Activated CD4-positive, alpha-beta T cell treated with anti-CD3 and anti-CD28 coated beads, Interleukin-2, amount 10 ng/mL, durations not matched to agents 24 days and 14 days (primary cell): Measurements from ENCODE around the gene BMPR1B. TPM values are rescaled to one million over a fixed set of nuclear protein-coding genes. Genes with fewer than 3 reads are reported as not detected.

Experiments used
- DNase-seq: peaks from one replicate; pipeline ENCODE4 v3.0.0; 2022
- H3K27ac Mint-ChIP-seq: one replicate; pipeline ENCODE4 v1.8.0; 2022; ENCODE audit warnings: mild to moderate bottlenecking, mixed read lengths
- H3K27me3 Mint-ChIP-seq: one replicate; pipeline ENCODE4 v1.8.0; 2022; ENCODE audit warnings: mixed read lengths
- H3K36me3 Mint-ChIP-seq: one replicate; pipeline ENCODE4 v1.8.0; 2022; ENCODE audit warnings: low read depth, mild to moderate bottlenecking, mixed read lengths
- H3K4me1 Mint-ChIP-seq: one replicate; pipeline ENCODE4 v1.8.0; 2021; ENCODE audit warnings: mixed read lengths
- H3K4me3 Mint-ChIP-seq: one replicate; pipeline ENCODE4 v1.8.0; 2022; ENCODE audit warnings: mild to moderate bottlenecking, moderate library complexity, mixed read lengths
- H3K9me3 Mint-ChIP-seq: one replicate; pipeline ENCODE4 v1.8.0; 2021; ENCODE audit warnings: mixed read lengths
- intact Hi-C: fragments of 100-400 bp; cut with micrococcal nuclease; formaldehyde crosslinking; loops from one replicate; pipeline ENCODE4 v1.15.1; 2023
- total RNA-seq: library from RNA; stranded (reverse); gene quantifications from 2 replicates; pipeline ENCODE4 v1.2.3, GENCODE V29; 2022

BMPR1B gene
- total RNA-seq, 1 donor from 2014 or later, result not detected

DNA sequence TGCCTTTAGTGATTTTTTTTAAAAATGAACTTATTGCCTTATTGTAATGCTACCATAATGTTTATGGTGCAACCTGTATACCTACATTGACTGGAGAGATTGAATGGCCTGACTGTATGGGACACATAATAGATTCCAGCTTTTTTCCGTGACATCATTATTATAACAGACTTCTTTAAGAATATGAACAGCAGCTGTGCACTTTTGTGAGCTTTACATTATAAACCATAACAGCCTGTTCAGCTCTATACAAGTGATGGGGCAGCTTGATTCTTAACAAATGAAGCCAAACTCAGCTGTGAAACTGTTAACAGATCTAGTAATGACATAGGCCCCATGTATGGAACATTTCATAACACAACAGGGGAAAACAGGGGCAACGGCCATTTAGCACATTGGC lies 187.0 kb downstream of the BMPR1B start:
- no peaks in the 10 kb centered on the region for H3K9me3 Mint-ChIP-seq
- H3K27ac Mint-ChIP-seq, result no peak overlapping the region
- no peaks in the 10 kb centered on the region for H3K27me3 Mint-ChIP-seq
- DNase-seq, result no peak
- no peak overlapping the region for H3K4me3 Mint-ChIP-seq
- no peaks in the 10 kb centered on the region for H3K36me3 Mint-ChIP-seq
- H3K4me1 Mint-ChIP-seq, result no peaks in the 10 kb centered on the region
- intact Hi-C loops, result no loop called here

DNA sequence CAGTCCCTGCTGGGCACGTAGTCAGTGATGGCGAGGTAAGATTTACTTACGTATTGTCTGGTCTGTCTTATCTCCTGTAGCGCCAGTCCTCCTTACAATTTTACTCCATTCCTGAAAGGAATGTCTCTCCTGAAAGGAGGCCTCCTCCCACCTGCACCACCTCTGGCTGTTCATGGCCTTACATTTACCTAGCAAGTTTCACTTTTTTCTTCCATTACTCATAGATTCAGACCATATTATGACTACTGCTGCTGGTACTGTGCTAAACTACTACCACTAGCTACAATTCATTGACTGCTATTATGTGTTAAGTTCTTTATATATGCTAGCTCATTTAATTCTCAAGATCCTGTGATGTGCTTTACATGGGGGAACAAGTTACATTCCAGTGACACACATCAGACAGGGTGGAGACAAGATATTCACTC lies 189.9 kb downstream of the BMPR1B start:
- H3K9me3 Mint-ChIP-seq, result no peaks in the 10 kb centered on the region
- intact Hi-C loops, result no loop called here
- H3K4me1 Mint-ChIP-seq, result no peaks in the 10 kb centered on the region
- no peaks in the 10 kb centered on the region for H3K36me3 Mint-ChIP-seq
- no peak overlapping the region for H3K4me3 Mint-ChIP-seq
- H3K27me3 Mint-ChIP-seq, result no peaks in the 10 kb centered on the region
- no peak overlapping the region for H3K27ac Mint-ChIP-seq
- no peak for DNase-seq

DNA sequence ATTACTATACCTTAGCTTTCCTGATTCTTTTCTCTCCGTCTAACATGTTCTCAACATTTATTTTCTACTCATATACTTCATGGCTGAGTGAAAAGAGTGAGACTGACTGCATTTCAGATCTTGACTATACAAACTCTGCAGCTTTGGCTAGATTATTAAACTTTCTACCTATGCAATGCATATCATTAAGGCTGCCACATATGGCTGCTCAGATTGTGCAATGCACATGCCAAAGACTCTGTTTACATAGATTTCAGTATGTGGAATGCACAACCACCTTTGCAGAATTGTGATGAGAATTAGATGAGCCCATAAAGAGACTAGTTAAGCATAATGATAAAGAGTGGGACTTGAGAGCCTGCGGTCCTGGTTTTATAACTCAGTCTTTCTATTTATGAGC lies 196.5 kb downstream of the BMPR1B start:
- no peaks in the 10 kb centered on the region for H3K27me3 Mint-ChIP-seq
- no peaks in the 10 kb centered on the region for H3K4me1 Mint-ChIP-seq
- intact Hi-C loops, result no loop called here
- H3K36me3 Mint-ChIP-seq, result no peaks in the 10 kb centered on the region
- peaks cover 5% of the 10 kb centered on the region for H3K9me3 Mint-ChIP-seq
- no peak overlapping the region for H3K27ac Mint-ChIP-seq
- no peak for DNase-seq
- no peak overlapping the region for H3K4me3 Mint-ChIP-seq

DNA sequence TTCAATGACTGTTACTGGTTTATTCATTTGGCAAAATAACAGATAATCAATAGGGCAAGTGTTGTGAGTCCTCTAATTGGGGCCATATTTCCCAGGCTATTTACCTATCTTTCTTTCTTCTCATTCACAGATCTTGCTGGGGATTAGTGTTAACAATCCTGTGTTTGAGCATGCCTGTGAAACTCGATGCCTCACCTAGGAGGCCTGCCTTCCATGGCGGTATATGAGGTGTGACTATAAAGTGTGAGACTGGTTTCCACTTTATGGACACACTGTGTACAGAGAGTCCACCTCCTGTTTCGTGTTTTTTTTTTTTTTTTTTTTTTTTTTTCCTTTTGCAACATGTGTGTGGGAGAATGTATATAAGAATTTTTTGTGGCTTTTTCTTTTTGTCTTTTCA lies 199.3 kb downstream of the BMPR1B start:
- Mint-ChIP-seq H3K4me1 (no peaks in the 10 kb centered on the region), H3K27ac (no peak overlapping the region), H3K9me3 (peaks cover 5% of the 10 kb centered on the region), H3K36me3 (no peaks in the 10 kb centered on the region), H3K4me3 (no peak overlapping the region), H3K27me3 (no peaks in the 10 kb centered on the region)
- intact Hi-C loops, result no loop called here
- no peak for DNase-seq

DNA sequence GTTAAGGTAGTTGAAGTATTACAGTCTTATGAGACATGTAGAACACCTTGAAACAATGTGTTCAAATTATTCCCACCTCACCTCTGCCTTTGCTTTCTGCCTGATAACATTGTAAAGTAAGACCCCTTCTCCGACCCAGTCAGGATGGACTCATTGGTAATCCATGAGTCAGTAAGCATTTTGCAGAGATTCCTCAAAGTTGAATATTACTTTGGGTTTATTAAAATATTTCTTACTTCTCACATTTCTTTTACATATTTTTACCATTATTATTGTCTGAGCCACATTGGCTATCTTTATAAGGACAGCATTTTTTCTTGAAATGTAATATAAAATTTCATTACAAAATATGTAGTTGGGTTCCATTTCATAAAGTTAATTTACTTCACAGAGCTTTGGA lies 201.6 kb downstream of the BMPR1B start:
- H3K9me3 Mint-ChIP-seq, result no peaks in the 10 kb centered on the region
- no peaks in the 10 kb centered on the region for H3K27me3 Mint-ChIP-seq
- no peak for DNase-seq
- no peaks in the 10 kb centered on the region for H3K4me1 Mint-ChIP-seq
- H3K4me3 Mint-ChIP-seq, result no peak overlapping the region
- H3K36me3 Mint-ChIP-seq, result no peaks in the 10 kb centered on the region
- intact Hi-C loops, result no loop called here
- H3K27ac Mint-ChIP-seq, result no peak overlapping the region

DNA sequence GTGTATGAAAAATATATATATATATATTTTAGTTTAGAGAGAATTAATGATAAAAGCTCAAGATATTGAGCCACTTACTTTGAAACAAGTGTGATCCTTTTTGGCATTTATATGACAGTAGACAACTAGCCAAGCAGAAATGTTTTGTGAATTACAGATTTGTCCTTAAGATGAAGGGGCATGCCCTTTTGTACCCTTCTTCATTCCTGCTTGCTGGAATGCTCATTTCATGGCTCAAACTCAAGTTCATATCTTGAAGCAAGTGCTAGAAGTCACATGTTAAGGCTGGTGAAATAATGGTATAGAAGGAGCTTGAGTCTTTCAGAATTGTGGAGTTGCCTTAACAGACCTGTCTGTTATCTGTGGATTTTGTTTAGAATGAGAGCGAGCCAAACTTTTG lies 203.0 kb downstream of the BMPR1B start:
- no peaks in the 10 kb centered on the region for H3K4me1 Mint-ChIP-seq
- no peak for DNase-seq
- H3K27ac Mint-ChIP-seq, result no peak overlapping the region
- intact Hi-C loops, result no loop called here
- H3K4me3 Mint-ChIP-seq, result no peak overlapping the region
- no peaks in the 10 kb centered on the region for H3K27me3 Mint-ChIP-seq
- H3K9me3 Mint-ChIP-seq, result no peaks in the 10 kb centered on the region
- no peaks in the 10 kb centered on the region for H3K36me3 Mint-ChIP-seq

DNA sequence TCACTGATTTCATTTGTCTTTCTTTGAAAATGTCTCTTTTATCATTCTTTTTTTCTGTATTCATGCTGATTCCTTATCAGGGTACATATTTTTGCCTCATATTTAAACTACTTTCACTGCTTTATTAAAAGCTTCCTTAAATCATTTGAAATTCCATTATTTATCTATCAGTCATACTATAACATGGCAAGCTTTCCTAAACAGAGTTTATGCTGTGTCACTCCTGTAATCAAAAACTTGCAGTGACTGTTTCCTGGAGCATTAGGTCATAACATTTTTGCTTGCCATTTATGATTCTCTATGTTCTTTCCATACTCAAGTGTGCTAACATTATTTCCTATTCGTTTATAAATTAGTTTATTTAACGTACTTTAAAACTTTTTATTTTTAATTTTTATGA lies 203.7 kb downstream of the BMPR1B start:
- H3K4me1 Mint-ChIP-seq, result no peaks in the 10 kb centered on the region
- no peak overlapping the region for H3K4me3 Mint-ChIP-seq
- H3K9me3 Mint-ChIP-seq, result no peaks in the 10 kb centered on the region
- no peak overlapping the region for H3K27ac Mint-ChIP-seq
- no peak for DNase-seq
- no peaks in the 10 kb centered on the region for H3K27me3 Mint-ChIP-seq
- intact Hi-C loops, result no loop called here
- no peaks in the 10 kb centered on the region for H3K36me3 Mint-ChIP-seq

DNA sequence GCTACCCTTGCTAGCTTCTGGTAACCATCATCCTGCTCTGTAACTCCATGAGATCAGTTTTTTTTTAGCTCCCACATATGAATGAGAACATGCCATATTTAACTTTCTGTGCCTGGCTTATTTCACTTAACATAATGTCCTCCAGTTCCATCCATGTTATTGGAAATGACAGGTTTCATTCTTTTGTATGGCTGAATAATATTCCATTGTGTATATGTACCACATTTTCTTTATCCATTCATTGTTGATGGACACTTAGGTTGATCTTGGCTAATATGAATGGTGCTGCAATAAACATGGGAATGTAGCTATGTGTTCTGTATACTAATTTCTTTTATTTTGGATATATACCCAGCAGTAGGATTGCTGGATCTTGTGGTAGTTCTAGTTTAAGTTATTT lies 204.7 kb downstream of the BMPR1B start:
- no peak for DNase-seq
- Mint-ChIP-seq H3K36me3 (no peaks in the 10 kb centered on the region), H3K9me3 (no peaks in the 10 kb centered on the region), H3K27ac (no peak overlapping the region), H3K4me1 (no peaks in the 10 kb centered on the region), H3K27me3 (no peaks in the 10 kb centered on the region), H3K4me3 (no peak overlapping the region)
- intact Hi-C loops, result no loop called here

DNA sequence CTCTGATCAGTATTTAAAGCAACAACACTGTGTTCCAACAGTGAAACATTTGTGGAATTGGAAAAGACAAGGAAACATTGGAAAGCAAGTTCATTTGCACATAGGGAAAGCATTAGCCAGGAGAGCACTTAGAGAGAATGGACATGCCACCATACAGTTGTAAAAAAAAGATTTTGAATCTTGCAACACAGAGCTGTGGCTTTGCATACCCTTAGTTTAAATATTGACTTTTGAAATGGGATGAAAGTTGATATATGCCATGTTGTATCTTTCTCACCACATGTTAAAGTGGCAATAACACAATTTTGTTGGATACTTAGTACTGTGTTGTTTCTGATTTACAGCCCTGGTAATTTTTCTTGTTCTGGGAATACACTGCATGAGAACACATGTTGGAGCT lies 208.1 kb downstream of the BMPR1B start:
- Mint-ChIP-seq H3K27me3 (no peaks in the 10 kb centered on the region), H3K4me1 (no peaks in the 10 kb centered on the region), H3K9me3 (no peaks in the 10 kb centered on the region), H3K36me3 (no peaks in the 10 kb centered on the region), H3K27ac (no peak overlapping the region), H3K4me3 (no peak overlapping the region)
- DNase-seq, result no peak
- intact Hi-C loops, result no loop called here

DNA sequence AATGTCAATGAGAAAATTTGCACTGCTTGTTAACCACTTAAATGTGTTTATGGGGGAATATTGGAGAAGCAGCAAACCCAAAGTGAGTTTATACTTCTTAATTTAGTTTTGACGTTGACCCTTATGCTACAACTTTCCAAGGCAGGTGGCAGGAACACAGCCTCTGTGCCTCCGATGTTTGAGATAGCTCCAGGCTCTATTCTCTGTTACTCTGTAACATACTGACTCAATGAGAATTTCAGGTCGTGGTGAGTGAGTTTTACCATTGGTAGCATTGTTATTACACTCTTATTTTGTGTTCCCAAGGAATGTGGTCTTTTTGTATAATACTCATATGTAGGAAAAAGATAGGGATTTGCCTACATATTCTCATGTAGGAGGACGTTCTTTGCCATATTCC lies 210.7 kb downstream of the BMPR1B start:
- Mint-ChIP-seq H3K27ac (no peak overlapping the region), H3K9me3 (no peaks in the 10 kb centered on the region), H3K36me3 (no peaks in the 10 kb centered on the region), H3K27me3 (no peaks in the 10 kb centered on the region), H3K4me3 (no peak overlapping the region), H3K4me1 (no peaks in the 10 kb centered on the region)
- no peak for DNase-seq
- intact Hi-C loops, result no loop called here

DNA sequence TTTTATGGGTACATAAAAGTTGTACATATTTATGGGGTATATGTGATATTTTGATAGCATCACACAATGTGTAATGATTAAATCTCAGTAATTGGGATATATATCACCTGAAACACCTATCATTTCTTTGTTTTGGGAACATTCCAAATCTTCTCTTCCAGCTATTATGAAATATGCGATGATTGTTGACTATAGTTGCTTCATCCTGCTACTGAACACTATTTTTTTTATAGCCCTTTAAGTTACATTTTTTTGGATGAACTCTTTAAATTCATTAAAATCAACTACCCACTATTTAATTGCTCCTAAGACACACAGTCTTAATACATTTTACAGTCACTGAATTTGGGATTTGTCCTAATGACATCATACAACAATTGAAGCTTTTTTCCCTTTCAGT lies 212.9 kb downstream of the BMPR1B start:
- H3K36me3 Mint-ChIP-seq, result no peaks in the 10 kb centered on the region
- no peak for DNase-seq

DNA sequence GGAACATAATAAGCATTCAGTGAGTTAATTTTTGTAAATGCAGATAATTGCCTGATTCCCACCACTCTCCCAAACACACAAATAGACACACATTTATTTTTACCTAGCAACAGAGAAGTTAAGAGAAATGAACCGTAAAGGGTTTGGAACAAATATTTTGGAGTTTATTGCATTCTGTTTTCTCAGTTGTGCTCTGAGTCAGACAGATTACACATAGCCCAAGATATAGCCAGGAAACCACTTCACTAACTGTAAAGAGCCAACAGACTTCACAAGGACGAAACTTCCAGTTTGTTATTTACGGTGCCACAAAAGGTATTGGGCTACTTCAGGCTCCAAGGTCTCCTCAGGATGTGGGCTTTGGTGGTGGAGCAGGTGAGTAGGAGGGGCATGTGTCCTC lies 217.0 kb downstream of the BMPR1B start:
- Mint-ChIP-seq H3K36me3 (no peaks in the 10 kb centered on the region), H3K4me3 (no peak overlapping the region), H3K4me1 (no peaks in the 10 kb centered on the region), H3K27me3 (no peaks in the 10 kb centered on the region), H3K27ac (no peak overlapping the region), H3K9me3 (no peaks in the 10 kb centered on the region)
- intact Hi-C loops, result no loop called here
- DNase-seq, result no peak

More for the DNA sequence above, 212.9 kb downstream of the BMPR1B start:
- intact Hi-C loops, result no loop called here
- no peak overlapping the region for H3K4me3 Mint-ChIP-seq
- H3K27me3 Mint-ChIP-seq, result no peaks in the 10 kb centered on the region
- no peak overlapping the region for H3K27ac Mint-ChIP-seq
- H3K9me3 Mint-ChIP-seq, result no peaks in the 10 kb centered on the region
- no peaks in the 10 kb centered on the region for H3K4me1 Mint-ChIP-seq

DNA sequence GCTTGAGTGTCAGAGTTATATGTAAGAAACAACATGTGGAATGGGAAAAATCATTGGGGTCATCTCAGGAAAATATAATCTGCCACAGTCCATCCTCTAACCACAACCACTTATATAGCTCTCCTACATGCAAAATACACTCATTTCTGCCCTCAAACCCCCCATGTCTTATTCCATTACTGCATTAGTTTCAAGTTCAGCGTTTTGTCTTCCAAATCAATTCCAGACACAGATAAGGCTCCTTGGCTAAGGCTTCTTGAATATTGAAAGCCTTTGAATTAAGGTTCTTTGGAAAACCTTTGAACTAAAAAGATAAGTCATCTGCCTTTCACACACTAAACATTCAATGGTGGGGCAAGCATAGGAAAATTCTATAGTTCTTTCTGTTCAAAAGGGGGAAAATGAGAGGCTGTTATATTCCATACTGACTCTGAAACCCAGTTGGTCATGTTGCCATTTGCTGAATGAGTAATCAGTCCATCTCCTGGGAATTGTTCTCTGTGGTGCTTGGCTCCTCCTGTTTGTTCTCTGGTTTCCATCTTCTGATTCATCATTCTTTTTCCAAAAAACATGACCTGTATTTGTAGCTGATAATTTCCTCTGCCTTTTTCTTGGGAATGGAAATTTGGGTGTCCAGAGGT lies 218.7 kb downstream of the BMPR1B start:
- Mint-ChIP-seq H3K27me3 (no peaks in the 10 kb centered on the region), H3K4me3 (no peak overlapping the region), H3K4me1 (no peaks in the 10 kb centered on the region), H3K27ac (no peak overlapping the region), H3K9me3 (no peaks in the 10 kb centered on the region), H3K36me3 (no peaks in the 10 kb centered on the region)
- intact Hi-C loops, result no loop called here
- no peak for DNase-seq

DNA sequence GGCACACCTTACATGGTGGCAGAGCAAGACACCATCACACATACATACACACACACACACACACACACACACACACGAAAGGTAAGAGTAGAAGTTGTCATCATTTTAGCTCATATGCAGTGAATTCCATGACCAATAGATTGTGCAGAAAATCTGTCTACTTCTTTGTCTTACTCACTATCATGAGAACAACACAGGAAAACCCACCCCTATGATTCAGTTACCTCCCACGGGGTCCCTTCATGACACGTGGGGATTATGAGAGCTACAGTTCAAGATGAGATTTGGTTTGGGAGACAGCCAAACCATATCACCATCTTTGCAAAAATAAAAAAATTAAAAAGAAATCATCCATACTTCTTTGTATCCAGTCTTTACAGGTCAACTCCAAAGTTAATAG lies 221.1 kb downstream of the BMPR1B start:
- Mint-ChIP-seq H3K27me3 (no peaks in the 10 kb centered on the region), H3K9me3 (no peaks in the 10 kb centered on the region), H3K36me3 (no peaks in the 10 kb centered on the region), H3K27ac (no peak overlapping the region), H3K4me1 (no peaks in the 10 kb centered on the region), H3K4me3 (no peak overlapping the region)
- intact Hi-C loops, result no loop called here
- no peak for DNase-seq

DNA sequence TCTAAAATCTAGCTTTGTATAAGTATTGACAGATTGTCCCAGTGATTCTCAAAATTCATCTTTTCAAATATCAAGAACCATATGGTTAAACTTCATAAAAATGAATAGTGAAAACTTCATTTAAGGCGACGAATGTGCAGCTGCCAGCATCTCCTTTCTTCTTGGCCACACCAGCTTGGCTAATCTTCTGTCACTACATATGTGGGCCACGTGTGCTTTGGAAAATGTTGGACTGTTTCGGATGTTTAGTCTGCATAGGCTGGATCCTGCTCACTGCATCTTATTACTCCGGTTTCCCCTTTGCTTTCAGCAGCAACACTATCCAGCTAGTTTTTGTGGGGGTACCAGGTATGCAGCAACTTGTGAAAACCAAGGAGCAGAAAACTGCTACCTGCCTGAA lies 221.9 kb downstream of the BMPR1B start:
- Mint-ChIP-seq H3K9me3 (no peaks in the 10 kb centered on the region), H3K4me1 (no peaks in the 10 kb centered on the region), H3K36me3 (no peaks in the 10 kb centered on the region), H3K27ac (no peak overlapping the region), H3K27me3 (no peaks in the 10 kb centered on the region), H3K4me3 (no peak overlapping the region)
- intact Hi-C loops, result no loop called here
- no peak for DNase-seq
